ENCODE results near the gene ITGA6.

The ITGA6 gene

GRCh38 chr2:172416447-172417058 lies 10.8 kb upstream of the ITGA6 start:
- FAIRE-seq, result no peak
- TF ChIP-seq CTCF (IDR thresholded peaks at IDR 0.05; ENCODE audit: insufficient read depth, missing control alignments), result no peak
- no peak for DNase-seq (ENCODE audit: insufficient read length, low spot score)

GRCh38 chr2:172420216-172420615 lies 7.2 kb upstream of the ITGA6 start:
- no peak for TF ChIP-seq CTCF (IDR thresholded peaks at IDR 0.05; ENCODE audit: insufficient read depth, missing control alignments)
- DNase-seq (ENCODE audit: insufficient read length, low spot score) (peak; percentile 39), FAIRE-seq (peak; percentile 93)

- no peak for TF ChIP-seq CTCF (IDR thresholded peaks at IDR 0.05; ENCODE audit: insufficient read depth, missing control alignments)
- no peak for FAIRE-seq
- no peak for DNase-seq (ENCODE audit: insufficient read length, low spot score)
Measured at GRCh38 chr2:172423160-172423559, 4.2 kb upstream of the ITGA6 start.

- DNase-seq (ENCODE audit: insufficient read length, low spot score), result no peak
- no peak for FAIRE-seq
- no peak for TF ChIP-seq CTCF (IDR thresholded peaks at IDR 0.05; ENCODE audit: insufficient read depth, missing control alignments)
Measured at GRCh38 chr2:172425336-172425735, 2.0 kb upstream of the ITGA6 start.

- no peak for DNase-seq (ENCODE audit: insufficient read length, low spot score)
- TF ChIP-seq CTCF (IDR thresholded peaks at IDR 0.05; ENCODE audit: insufficient read depth, missing control alignments), result no peak
- FAIRE-seq, result no peak
Measured at GRCh38 chr2:172426635-172427255, 641 bp upstream of the ITGA6 start.

GRCh38 chr2:172427990-172428831 lies 825 bp downstream of the ITGA6 start:
- TF ChIP-seq CTCF (IDR thresholded peaks at IDR 0.05; ENCODE audit: insufficient read depth, missing control alignments), result no peak
- no peak for DNase-seq (ENCODE audit: insufficient read length, low spot score)
- no peak for FAIRE-seq
